Measurements from ENCODE around the gene TATDN3.
"Not testable (repeated sequence)": the region's sequence is repeated elsewhere in the genome, so short reads cannot be mapped to it uniquely, and the experiment has no call there.

TATDN3 gene

DNA sequence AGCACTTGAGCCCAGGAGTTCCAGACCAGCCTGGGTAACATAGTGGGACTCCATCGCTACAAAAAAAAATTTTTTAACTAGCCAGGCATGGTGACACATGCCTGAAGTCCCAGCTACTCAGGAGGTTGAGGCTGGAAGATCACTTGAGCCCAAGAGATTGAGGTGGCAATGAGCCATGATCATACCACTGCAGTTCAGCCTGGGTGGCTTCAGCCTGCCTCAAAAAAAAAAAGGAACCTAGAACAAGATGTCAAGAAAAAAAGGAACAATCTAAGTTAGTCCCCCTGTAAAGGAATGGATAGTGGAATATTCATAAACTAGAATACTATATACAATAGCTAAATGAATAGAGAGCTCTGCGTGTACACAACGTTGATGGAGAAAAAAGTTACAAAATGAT lies 14.5 kb upstream of the TATDN3 start:
- no peak for DNase-seq

DNA sequence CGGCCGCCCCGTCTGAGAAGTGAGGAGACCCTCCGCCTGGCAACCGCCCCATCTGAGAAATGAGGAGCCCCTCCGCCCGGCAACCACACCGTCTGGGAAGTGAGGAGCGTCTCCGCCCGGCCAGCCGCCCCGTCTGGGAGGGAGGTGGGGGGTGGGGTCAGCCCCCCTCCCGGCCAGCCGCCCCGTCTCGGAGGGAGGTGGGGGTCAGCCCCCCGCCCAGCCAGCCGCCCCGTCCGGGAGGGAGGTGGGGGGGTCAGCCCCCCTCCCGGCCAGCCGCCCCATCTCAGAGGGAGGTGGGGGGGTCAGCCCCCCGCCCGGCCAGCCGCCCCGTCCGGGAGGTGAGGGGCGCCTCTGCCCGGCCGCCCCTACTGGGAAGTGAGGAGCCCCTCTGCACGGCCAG lies 12.6 kb upstream of the TATDN3 start:
- not testable (repeated sequence) for DNase-seq

DNA sequence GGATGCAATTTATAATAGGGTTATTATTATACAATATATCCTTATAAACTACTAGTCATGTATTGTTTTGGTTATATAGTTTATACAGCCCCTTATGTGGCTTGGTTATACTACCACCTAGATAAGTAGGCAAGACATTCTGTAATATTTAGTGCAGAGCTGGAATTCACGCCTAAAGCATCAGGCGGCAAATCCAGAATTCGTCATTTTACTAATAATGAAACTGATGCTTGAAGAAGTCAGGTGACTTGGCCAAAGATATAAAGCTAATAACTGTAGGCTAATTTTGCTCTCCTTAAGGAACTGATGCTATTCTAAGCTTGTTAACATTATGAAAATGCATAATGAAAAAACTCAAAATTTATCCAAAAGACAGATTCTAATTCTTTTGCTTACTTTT lies 10.9 kb upstream of the TATDN3 start:
- no peak for DNase-seq

DNA sequence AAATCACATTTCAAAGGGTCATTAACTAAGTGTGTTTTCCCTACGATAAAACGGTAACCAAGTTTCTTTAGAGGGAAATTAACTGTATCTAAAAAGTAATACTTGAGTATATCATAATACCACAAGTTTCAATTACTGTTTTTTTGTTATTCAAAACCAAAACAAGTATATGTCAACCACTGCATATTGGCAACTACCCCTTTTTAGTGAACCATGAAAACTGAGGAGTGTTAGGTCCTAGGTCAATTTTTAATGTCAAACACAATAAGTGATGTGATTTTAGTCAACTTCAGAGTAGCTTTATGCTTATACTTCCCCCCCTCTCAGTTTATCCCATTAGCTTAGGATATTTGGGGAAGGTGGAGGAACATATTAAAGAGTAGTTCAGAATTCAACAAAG lies 10.5 kb upstream of the TATDN3 start:
- no peak for DNase-seq

DNA sequence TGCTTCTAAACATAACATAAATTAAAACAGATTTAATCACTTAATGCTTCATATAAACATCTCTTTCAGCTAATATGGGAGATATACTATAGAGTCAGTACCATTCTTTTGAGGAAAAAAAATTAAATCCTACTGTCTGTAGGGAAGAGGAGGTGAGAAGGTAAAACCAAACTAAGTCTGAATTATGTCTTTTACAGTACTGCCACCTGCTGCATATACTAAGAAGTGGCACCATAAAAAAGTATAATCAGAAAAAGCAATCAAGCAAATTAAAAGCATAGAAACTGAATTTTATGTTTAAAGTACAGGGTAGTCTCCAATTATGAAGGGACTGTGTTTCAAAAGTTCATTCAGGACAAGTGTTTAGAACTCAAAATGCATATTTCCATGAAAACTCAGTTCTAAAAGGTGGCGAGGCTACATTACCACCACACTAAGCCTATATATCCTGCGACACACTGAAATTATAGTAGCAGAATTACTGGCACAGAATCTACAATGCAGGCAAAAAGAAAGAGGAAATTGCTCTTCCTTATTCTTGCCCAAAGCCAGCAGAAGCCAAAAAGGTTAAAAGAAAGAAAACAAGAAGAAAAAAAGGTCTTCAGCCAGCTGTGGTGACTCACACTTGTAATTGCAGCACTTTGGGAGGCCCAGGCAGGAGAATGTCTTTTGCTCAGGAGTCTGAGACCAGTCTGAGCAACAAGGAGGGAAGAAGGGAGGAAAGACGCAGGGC lies 9.1 kb upstream of the TATDN3 start:
- no peak for DNase-seq

DNA sequence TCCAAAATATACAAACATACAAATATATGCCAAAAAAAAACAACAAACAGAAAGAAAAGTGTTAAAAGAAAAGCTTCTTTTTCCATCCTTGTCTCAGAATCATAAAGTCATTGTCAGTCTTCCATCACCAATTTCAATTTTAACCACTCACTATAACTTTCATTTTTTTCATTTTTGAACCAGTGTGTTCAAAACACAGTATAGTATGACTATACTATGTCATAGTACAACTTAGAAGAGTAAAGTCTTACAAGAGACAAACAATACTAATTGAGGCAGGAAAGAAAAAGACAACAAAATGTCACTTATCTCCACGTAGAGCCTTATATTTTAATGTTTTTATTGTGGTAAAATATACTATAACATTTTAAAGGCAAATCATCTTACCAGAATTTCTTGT lies 7.7 kb upstream of the TATDN3 start:
- no peak for DNase-seq

DNA sequence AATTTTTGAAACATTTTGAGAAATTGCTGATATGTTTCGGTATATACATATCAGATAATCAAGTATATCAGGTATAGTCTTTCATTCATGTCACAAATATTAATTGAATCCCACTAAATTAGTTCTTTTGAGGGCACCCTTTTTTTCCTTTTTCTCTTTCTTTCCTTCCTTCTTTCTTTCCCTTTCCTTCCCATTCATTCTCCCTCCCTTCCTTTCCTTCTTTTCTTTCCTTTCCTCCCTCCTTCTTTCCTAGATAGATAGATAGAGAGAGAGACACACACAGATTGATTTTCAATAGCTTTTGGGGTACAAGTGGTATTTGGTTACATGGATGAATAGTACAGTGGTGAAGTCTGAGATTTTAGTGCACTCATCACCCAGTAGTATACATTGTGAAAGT lies 5.8 kb upstream of the TATDN3 start:
- no peak for DNase-seq

DNA sequence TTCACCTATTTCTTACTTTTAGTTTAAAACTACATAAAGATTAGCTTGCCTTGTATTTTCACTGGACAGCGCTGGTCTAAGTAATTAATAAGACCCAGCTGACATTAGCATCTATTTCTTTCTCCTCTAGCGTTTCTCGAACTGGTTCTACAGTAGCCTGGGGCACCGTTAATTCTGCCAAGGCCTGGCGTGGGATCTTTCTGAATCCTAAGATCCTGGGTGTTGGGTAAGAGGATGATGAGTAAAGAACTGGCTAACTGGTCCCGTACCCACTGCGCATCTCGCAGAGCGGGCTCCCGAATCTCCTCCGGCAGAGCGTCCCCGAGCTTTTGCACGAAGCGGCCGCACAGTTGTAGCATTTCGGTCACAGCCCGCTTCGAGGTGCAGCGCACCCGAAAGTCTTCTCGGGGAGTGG lies 426 bp upstream of the TATDN3 start:
- no peak for DNase-seq

DNA sequence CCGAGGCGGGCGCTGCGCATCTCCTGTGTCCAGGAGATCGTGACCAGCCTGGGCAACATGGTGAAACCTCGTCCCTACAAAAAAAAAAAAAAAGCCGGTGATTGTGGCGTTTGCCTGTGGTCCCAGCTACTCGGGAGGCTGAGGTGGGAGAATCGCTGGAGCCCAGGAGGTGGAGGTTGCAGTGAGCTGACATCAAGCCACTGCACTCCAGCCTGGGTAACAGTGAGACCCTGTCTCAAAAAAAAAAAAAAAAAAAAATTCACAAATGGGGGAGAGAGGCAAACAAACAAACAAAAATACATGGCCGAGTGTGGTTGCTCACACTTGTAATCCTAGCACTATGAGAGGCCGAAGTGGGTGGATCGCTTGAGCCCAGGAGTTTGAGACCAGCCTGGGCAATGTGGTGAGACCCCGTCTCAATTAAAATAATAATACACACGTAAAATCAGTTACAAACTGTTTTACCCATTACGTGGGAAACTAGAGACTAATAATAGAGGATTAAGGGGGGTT lies 758 bp downstream of the TATDN3 start:
- no peak for DNase-seq

DNA sequence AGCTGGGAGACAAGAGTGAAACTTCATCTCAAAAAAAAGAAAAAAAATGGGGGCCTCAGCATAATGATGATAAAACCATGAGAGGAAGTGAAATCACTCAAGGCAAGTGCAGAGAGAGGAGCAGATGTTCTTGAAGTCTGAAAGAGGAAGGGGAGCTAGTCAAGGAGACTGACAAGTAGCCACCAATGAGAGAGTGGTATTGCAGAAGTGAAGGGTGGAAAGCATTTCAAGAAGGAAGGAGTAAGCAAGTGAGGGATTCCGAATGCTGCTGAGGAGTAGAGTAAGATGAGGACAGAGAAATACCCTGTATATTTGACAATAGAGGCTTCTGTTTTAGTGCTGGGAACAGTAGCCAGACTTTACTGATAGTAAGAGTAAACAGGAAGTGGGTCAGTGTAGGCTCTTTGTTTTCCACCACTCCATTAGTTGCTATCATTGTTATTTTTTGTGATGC lies 2.9 kb downstream of the TATDN3 start:
- no peak for DNase-seq

DNA sequence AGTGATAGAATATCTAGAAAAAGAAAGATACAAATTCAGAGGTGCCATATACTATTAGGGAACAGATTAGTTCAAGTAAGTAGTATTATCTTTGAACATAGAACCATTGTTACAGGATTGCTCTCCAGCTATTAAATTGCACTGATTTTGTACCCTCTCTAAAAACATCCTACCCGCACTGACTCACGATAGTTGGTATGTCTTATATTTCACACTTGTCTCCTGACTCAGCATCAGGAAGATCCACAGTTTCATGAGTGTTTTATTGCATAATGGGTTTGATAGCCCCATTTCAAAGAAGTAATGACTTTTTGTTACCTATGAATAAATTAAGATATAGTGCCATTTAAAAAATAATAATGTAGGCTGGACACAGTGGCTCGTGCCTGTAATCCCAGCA lies 6.0 kb downstream of the TATDN3 start:
- no peak for DNase-seq

DNA sequence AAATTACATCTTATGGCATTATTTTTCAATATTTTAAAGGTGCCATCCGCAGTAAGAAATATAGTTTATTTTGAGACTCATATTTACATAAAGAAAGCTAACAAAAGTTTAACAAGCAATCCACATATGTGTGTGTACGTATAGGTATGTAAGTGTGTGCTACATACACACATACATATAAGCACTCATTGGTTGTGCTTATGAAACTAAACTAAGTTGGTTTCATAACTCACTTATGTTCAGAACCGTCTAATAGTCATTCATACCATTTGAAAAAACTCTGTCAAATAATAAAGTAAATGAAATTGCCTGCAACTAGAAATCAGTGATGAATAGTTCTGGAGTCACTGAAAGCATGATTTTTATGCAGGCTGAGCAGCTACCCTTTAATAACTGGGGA lies 14.1 kb downstream of the TATDN3 start:
- DNase-seq = no peak

DNA sequence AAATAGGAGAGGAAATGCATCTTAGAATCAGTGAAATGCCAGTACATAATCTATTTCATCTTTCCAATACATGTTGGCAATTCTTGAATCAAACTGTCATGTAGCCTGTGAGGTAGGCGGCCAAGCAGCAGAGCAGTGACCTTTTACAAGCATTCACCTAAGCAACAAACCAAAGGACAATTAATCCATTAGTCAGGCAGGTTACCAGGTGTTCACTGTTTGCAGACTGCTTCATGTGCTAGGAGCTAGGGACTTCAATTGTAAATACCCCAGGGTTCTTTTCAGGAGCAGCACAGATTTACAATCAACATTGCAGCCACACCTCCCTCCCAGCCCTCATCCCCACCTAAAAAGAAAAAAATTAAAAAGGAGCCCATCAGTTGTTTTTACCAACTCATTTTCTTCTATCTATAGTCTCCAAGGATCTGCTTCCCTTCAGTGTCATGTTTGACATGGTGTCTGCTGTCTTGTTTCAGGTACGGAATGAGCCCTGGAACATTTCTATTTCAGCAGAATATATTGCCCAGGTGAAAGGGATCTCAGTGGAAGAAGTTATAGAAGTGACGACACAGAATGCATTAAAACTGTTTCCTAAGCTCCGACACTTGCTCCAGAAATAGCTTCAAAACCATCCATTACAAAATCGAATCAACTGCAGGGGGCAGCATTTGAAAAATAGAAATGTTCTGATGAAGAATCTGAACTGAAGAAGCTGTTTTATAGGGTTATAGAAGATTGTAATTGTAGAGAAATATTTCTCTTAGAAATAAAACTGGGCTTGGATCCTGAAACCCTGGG lies 23.0 kb downstream of the TATDN3 start:
- no peak for DNase-seq

DNA sequence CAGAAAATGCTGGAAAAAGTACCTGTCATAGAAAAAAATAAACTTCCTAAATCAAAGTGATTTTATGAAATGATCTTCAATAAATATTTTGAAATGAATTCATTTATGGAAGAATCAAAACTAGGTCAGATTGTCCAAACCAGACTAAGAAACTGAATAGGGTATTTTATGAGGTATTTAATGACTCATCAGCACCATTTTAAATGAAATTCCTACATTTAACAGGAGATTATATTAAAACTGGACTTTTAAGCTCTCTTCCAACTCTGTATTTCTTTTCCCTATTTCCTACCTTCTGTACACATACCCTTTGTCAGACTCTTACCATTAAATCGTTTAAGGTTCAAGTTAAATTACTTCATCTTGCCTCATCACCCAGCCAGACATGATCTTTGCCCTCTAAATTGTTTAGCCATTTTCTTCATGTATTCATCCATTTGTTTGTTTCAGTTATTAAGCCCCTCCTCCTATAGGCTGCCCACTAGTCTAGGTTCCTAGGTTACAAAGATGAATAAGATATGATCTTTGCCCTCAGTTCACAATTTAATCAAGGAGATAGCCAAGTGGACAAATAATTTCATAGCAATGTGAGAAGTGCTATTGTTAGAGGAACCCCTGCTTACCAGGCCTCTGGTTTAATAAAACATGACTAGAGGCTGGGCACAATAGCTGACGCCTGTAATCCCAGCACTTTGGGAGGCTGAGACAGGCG lies 25.0 kb downstream of the TATDN3 start:
- no peak for DNase-seq

DNA sequence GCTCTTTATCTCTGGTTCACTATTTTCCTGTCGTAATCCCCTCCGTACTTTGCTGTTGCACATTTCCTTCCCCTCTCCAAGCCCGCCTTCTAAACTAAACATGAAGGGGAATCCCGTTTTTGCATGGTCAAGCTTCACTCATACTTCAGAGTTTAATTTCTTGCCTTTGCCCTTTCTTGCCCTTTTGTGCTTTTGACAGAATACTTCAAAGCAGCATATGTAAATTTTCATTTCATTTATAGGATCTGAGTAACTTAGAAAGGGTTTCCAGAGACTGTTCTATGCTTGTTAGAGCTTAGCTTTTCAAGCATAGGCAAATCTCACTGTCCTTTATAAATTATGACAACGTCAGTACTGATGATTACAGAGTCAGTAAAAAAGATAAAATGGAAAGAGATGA lies 28.0 kb downstream of the TATDN3 start:
- DNase-seq = no peak

DNA sequence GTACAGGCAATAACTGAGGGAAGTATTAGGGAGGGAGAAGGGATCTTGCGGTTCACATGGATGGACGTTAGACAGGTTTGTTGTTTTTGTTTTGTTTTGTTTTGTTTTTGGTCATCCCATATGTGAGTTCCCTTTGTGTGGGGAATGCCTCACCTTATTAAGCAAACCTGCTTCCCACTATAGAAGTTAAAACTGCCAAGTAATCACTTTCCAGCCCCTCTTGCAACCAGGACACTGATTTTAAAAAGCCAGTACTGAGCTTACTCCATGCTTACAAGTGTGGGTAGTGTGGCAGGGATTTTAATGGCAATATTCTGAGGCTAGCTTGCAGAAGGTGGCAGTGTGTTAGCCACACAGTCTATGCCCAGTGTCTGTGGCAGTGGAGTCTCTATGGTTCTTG lies 29.3 kb downstream of the TATDN3 start:
- DNase-seq = no peak

DNA sequence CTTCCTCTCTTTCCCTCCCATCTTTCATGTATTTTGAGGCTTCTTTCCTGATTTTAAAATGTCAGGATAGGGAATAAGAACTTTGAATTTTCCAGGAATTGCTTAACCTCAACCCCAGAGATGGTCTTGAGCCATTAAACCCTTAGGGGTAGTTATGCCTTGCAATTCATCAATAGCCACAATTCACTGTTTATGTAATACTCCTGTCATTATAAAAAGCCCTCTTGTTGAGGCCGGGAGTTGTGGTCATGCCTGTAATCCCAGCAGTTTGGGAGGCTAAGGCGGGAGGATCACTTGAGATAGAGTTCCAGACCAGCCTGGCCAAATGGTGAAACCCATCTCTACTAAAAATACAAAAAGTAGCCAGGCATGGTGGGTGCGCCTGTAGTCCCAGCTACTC lies 31.3 kb downstream of the TATDN3 start:
- no peak for DNase-seq

DNA sequence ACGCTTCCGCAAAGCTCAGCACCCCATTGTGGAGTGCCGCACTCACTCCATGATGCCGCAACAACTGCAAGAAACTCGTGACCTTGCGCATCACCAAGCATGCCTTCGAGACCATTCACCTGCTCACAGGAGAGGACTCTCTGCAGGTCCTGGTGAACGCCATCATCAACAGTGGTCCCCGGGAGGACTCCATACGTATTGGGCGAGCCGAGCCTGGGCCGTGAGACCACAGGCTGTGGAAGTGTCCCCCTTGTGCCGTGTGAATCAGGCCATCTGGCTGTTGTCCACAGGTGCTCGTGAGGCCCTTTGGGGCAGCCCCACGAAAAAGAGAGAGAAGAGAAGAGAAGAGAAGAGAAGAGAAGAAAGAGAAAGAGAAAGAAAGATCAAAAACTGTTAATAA lies 32.5 kb downstream of the TATDN3 start:
- no peak for DNase-seq

DNA sequence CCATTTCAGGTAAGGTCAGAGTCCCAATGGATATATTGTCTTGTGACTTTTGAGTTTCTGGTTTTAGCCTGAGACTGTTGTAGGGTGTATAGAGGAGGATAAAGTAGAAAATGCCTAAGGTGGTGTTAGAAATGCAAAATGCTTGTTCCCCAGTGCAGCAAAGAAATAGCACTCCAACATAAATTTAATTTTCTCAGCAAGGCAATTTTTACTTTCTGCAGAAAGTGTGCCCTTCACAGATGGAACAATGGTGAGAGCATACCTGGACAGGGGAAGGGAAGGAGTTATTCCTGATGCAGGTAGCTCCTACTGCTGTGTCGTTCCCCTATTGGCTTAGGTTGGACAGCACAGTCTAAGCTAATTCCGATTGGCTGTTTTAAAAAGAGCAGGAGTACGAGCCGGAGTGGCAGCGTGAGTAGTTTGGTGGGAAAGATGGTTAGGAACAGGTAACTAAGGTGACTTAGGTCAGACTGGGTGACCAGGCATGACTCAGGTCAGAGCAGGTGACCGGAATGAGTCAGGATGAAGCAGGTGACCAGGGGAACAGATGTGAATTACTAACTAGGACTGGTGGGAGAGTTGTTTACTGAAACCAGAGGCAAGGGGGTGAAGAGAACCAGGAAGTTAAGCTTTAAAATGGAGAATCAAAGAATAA lies 34.2 kb downstream of the TATDN3 start:
- no peak for DNase-seq

DNA sequence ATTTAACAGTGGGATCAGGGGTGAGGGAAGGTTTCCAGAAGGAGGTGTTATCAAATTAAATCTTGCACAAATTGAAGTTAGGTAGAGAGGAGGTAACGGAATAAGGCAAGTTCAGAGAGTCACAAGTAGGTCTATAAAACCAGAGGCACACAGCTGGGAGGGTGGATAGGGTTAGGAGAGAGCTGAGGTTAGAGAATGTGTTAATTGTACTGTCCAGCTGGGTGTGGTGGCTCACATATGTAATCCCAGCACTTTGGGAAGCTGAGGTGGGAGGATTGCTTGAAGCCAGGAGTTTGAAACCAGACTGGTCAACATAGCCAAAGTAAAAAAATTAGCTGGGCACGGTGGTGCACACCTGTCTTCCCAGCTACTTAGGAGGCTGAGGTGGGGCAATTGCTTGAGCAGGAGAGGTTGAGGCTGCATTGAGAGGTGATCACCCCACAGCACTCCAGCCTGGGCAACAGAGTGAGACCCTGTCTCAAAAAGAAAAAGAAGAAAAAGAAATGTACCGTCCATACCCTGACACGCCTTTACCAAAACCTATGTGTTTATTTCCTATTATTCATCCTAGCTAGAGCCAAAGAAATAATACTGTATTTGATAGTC lies 35.6 kb downstream of the TATDN3 start:
- DNase-seq = no peak

DNA sequence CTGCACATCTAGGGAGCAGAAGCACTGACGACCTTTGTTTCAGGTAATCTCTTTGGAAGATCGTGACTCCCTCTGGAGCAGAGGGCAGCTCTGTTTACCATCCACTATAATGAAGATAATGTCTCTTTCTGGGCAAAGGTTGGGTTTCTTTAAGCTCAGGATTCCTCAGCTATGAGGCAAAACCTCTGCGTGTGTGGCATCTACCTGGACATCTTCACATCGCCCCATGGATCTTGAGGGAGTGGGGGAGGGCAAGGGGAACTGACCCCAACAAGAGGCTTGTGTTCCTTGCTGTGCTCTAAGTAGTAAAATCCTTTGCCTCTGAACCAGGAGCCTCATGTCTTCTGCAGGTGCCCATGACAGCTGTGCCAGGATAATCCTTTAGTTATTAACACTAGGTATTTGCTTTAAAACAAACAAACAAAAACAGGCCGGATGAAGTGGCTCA lies 36.2 kb downstream of the TATDN3 start:
- no peak for DNase-seq

DNA sequence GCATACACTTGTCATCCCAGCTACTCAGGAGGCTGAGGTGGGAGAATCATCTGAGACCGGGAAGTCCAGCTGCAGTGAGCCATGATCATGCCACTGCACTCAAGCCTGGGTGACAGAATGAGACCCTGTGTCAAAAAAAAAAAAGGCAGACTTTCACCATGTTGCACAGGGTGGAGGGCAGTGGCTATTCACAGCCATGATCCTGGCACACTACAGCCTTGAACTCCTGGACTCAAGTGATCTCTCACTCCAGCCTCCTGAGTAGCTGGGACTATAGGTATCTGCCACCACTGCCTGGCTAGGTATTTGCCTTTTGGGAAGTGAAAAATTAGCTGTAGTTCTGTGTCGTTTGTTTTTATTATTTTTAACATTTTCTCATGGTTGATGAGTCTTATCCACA lies 36.7 kb downstream of the TATDN3 start:
- DNase-seq = no peak

All from T-helper 9 cell (primary cell).